Astrocyte (in vitro differentiated cells and primary cell): ENCODE data around the gene MYL7. TPM values are rescaled to one million over a fixed set of nuclear protein-coding genes. Genes with fewer than 3 reads are reported as not detected.

Source experiments
- DNase-seq: peaks from one replicate; pipeline ENCODE4 v3.0.0-alpha.2; 2010; ENCODE audit warnings: low read depth
- FAIRE-seq: peaks from 2 replicates; lab custom pipeline; 2011; peaks lifted over from hg19 to GRCh38; lab: Jason Lieb, UNC
- H2AFZ ChIP-seq: 2 replicates; pipeline ENCODE4 v1.6.0; 2012; ENCODE audit warnings: low read depth, low read length, inconsistent platforms
- H3K27ac ChIP-seq: 2 replicates; pipeline ENCODE4 v1.5.1; 2011; ENCODE audit warnings: low read depth, low read length, inconsistent platforms
- H3K27me3 ChIP-seq: 2 replicates; pipeline ENCODE4 v1.6.0; 2011; ENCODE audit warnings: low read length, inconsistent platforms; ENCODE audit not compliant: insufficient read depth
- H3K36me3 ChIP-seq: 2 replicates; pipeline ENCODE4 v1.5.1; 2011; ENCODE audit warnings: low read length, inconsistent platforms; ENCODE audit not compliant: insufficient read depth
- H3K4me1 ChIP-seq: 2 replicates; pipeline ENCODE4 v1.5.1; 2011; ENCODE audit warnings: low read length, inconsistent platforms; ENCODE audit not compliant: insufficient read depth
- H3K4me2 ChIP-seq: 2 replicates; pipeline ENCODE4 v1.6.0; 2012; ENCODE audit warnings: low read length, inconsistent platforms
- H3K4me3 ChIP-seq: 2 replicates; pipeline ENCODE4 v1.5.1; 2011; ENCODE audit warnings: low read depth, mild to moderate bottlenecking, low read length, inconsistent platforms; ENCODE audit not compliant: insufficient read depth
- H3K79me2 ChIP-seq: 2 replicates; pipeline ENCODE4 v1.6.0; 2012; ENCODE audit warnings: mild to moderate bottlenecking, low read length, inconsistent platforms; ENCODE audit not compliant: insufficient read depth
- H3K9ac ChIP-seq: 2 replicates; pipeline ENCODE4 v1.6.0; 2012; ENCODE audit warnings: mild to moderate bottlenecking, low read length, inconsistent platforms
- H3K9me3 ChIP-seq: 2 replicates; pipeline ENCODE4 v1.5.1; 2012; ENCODE audit warnings: low read depth, mild to moderate bottlenecking, low read length, inconsistent platforms; ENCODE audit not compliant: insufficient read depth
- H4K20me1 ChIP-seq: 2 replicates; pipeline ENCODE4 v1.6.0; 2012; ENCODE audit warnings: low read length, inconsistent platforms; ENCODE audit not compliant: insufficient read depth
- H3K27ac Mint-ChIP-seq: one replicate; pipeline ENCODE4 v1.8.0; 2021; ENCODE audit warnings: mild to moderate bottlenecking, mixed read lengths; ENCODE audit not compliant: unreplicated experiment
- H3K27me3 Mint-ChIP-seq: one replicate; pipeline ENCODE4 v1.8.0; 2021; ENCODE audit warnings: low read depth, mixed read lengths; ENCODE audit not compliant: unreplicated experiment
- H3K36me3 Mint-ChIP-seq: one replicate; pipeline ENCODE4 v1.8.0; 2021; ENCODE audit warnings: low read depth, mixed read lengths; ENCODE audit not compliant: unreplicated experiment
- H3K4me1 Mint-ChIP-seq: one replicate; pipeline ENCODE4 v1.8.0; 2021; ENCODE audit warnings: low read depth, mixed read lengths; ENCODE audit not compliant: unreplicated experiment
- H3K4me3 Mint-ChIP-seq: one replicate; pipeline ENCODE4 v1.8.0; 2021; ENCODE audit warnings: mild to moderate bottlenecking, moderate library complexity, mixed read lengths; ENCODE audit not compliant: unreplicated experiment
- H3K9me3 Mint-ChIP-seq: one replicate; pipeline ENCODE4 v1.8.0; 2021; ENCODE audit warnings: mild to moderate bottlenecking, mixed read lengths; ENCODE audit not compliant: unreplicated experiment
- CTCF ChIP-seq: IDR thresholded peaks from 2 replicates; pipeline ENCODE4 v1.5.1; 2011; ENCODE audit warnings: low read depth, mild to moderate bottlenecking, inconsistent platforms, low read length, moderate library complexity; ENCODE audit not compliant: insufficient read depth
- EZH2 ChIP-seq: IDR thresholded peaks from 2 replicates; pipeline ENCODE4 v1.6.1; 2012; ENCODE audit warnings: mild to moderate bottlenecking, low read length, inconsistent platforms; ENCODE audit not compliant: insufficient read depth
- total RNA-seq: library from RNA; stranded (reverse); gene quantifications from 2 replicates; pipeline ENCODE4 v1.2.1, GENCODE V29; 2021

The MYL7 gene
- total RNA-seq, 1 donor from 2014 or later = 60.0 TPM

GRCh38 chr7:44162785-44163395, 21.8 kb upstream of the MYL7 start:
- H3K9ac ChIP-seq = no peak overlapping the region
- H3K4me1 Mint-ChIP-seq = peaks cover 27% of the 10 kb centered on the region
- no peaks in the 10 kb centered on the region for H3K9me3 ChIP-seq
- no peaks in the 10 kb centered on the region for H3K79me2 ChIP-seq
- no peak overlapping the region for H3K4me3 Mint-ChIP-seq
- H4K20me1 ChIP-seq = no peaks in the 10 kb centered on the region
- H3K4me3 ChIP-seq = no peak overlapping the region
- H3K4me1 ChIP-seq = peaks cover 11% of the 10 kb centered on the region
- H3K36me3 ChIP-seq = no peaks in the 10 kb centered on the region
- no peaks in the 10 kb centered on the region for H3K9me3 Mint-ChIP-seq
- TF ChIP-seq CTCF (no peak), EZH2 (no peak)
- no peaks in the 10 kb centered on the region for H3K27me3 ChIP-seq
- H3K36me3 Mint-ChIP-seq = peaks cover 2% of the 10 kb centered on the region
- no peak overlapping the region for H3K27ac ChIP-seq
- FAIRE-seq = peak; percentile 37
- H3K27ac Mint-ChIP-seq = peak overlapping the region; percentile 86
- DNase-seq = no peak
- peaks cover 7% of the 10 kb centered on the region for H3K27me3 Mint-ChIP-seq
- no peak overlapping the region for H2AFZ ChIP-seq
- peak overlapping the region; percentile 46 for H3K4me2 ChIP-seq

GRCh38 chr7:44162179-44162578, 21.0 kb upstream of the MYL7 start:
- Histone ChIP-seq H3K4me2 (no peak overlapping the region), H4K20me1 (no peaks in the 10 kb centered on the region), H3K9me3 (no peaks in the 10 kb centered on the region), H3K4me3 (no peak overlapping the region), H2AFZ (no peak overlapping the region), H3K27me3 (no peaks in the 10 kb centered on the region), H3K9ac (no peak overlapping the region), H3K79me2 (no peaks in the 10 kb centered on the region), H3K4me1 (peaks cover 11% of the 10 kb centered on the region), H3K36me3 (no peaks in the 10 kb centered on the region), H3K27ac (no peak overlapping the region)
- DNase-seq (no peak), FAIRE-seq (no peak)
- Mint-ChIP-seq H3K4me3 (no peak overlapping the region), H3K9me3 (no peaks in the 10 kb centered on the region), H3K27ac (peak overlapping the region; percentile 86), H3K36me3 (peaks cover 2% of the 10 kb centered on the region), H3K27me3 (peaks cover 13% of the 10 kb centered on the region), H3K4me1 (peaks cover 27% of the 10 kb centered on the region)
- TF ChIP-seq EZH2 (no peak), CTCF (no peak)

GRCh38 chr7:44161371-44161770, 20.2 kb upstream of the MYL7 start:
- no peak overlapping the region for H3K4me2 ChIP-seq
- no peak overlapping the region for H3K9ac ChIP-seq
- Mint-ChIP-seq H3K9me3 (no peaks in the 10 kb centered on the region), H3K4me3 (no peak overlapping the region), H3K4me1 (peaks cover 27% of the 10 kb centered on the region), H3K27me3 (peaks cover 14% of the 10 kb centered on the region), H3K27ac (no peak overlapping the region), H3K36me3 (peaks cover 2% of the 10 kb centered on the region)
- no peak for DNase-seq
- no peaks in the 10 kb centered on the region for H3K27me3 ChIP-seq
- no peak overlapping the region for H2AFZ ChIP-seq
- H3K36me3 ChIP-seq = no peaks in the 10 kb centered on the region
- no peaks in the 10 kb centered on the region for H4K20me1 ChIP-seq
- no peaks in the 10 kb centered on the region for H3K79me2 ChIP-seq
- FAIRE-seq = no peak
- no peak overlapping the region for H3K4me3 ChIP-seq
- H3K27ac ChIP-seq = no peak overlapping the region
- peaks cover 11% of the 10 kb centered on the region for H3K4me1 ChIP-seq
- TF ChIP-seq CTCF = no peak
- TF ChIP-seq EZH2 = no peak
- no peaks in the 10 kb centered on the region for H3K9me3 ChIP-seq
